Embryonic facial prominence (tissue), 1 donor: ENCODE results near the gene ARHGAP26.

ENCODE experiments used
- DNase-seq: peaks from one replicate; pipeline ENCODE4 v3.0.0-alpha.2; 2016; ENCODE audit errors: extremely low spot score

Gene ARHGAP26

GRCh38 chr5:142828797-142829535 lies 58.8 kb downstream of the ARHGAP26 start:
- no peak for DNase-seq

GRCh38 chr5:142829801-142830220 lies 59.6 kb downstream of the ARHGAP26 start:
- DNase-seq: no peak

DNA sequence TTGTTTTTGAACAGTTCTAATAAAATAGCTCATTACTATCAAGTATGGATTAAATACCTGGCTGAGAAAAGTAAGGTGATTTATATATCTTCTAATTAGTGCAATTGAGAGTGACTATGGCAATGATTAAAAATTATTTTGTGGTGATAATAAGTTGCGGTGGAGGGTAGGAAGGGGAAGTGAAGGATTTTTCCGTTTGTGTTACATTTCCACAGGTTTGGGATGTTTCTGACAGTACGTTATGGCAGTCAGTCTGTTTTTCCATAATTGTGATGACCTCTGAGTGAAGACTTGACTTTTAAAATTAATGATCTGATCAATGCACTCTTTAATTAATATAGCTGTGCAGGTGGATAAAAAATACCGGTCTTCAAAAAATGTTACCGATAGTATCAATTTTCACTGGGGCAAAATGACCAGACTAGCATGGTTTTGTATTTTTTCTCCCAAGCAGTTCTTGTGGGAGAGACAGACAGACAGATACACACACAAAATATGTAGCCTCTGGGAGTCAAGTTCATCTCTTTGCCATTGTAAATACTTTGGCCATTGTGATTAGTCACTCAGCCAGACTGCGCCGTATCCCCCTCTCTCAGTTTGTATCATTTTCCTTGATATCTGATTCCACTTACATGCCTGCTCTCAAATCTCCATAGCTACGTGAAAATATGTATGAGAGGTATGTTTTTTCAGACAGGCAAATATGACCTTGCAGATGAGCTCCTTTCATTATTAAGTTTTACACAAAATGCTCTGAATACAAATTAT lies 60.2 kb downstream of the ARHGAP26 start:
- no peak for DNase-seq

- DNase-seq: no peak
Measured at GRCh38 chr5:142831009-142831383, 60.8 kb downstream of the ARHGAP26 start.

GRCh38 chr5:142832263-142832662 lies 62.1 kb downstream of the ARHGAP26 start:
- no peak for DNase-seq

DNA sequence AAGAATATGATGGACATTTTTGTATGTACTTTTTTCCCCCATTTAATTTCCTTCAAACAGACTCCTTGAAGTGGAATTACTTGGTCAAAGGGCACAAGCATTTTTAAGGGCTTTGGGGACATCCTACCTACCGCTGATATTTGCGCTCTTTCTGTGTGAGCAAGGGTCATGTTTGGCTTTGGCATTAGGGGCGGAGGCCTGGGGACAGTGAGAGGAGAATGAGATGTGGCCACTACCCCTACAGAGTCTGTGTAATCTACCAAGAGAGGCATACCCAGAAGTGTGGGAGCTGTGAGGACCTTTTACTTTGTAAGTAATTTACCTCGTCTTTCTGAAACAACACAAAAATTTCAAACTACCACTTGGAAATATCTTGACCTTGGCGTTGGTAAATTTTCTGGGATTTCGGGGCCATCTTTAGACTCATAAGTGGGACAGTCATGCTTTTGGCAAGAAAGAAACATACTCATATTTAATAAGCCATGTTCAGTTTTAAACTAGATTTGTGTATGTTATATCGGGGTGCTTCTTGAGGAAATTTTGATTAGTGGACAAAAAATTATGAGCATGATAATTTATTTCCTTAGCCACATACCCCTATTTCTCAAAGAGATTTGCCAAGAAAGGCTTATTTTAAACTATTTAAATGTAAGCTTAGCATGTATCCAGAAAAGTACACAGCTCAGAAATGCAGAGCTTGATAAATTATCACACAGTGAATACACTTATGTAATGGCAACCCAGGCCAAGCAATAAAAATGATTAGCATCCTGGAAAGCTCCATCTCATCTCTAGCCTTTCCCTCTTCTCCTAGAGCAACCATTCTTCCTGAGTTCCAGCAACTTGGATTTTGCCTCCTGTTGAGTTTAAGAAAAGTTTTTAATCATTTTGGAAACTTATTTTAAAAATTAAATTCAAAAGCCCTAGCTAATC lies 63.6 kb downstream of the ARHGAP26 start:
- DNase-seq: no peak

DNA sequence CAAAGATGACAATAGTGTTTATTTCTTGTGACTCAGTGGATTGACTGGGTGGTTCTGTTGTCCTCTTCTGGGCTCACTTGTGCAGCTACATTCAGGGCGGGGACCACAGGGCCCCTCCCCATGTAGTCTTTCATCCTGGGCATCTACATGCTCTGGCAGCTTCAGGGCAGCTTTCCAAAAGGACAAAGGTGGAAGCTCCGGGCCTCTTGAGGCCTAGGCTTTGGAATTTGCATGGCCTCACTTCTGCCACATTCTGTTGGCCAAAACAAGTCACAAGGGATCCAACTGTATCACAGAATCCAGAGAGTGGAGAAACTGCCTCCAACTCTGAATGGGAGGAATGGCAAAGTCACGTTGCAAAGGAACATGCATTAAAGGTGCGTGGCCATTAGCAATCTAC lies 64.3 kb downstream of the ARHGAP26 start:
- no peak for DNase-seq

DNA sequence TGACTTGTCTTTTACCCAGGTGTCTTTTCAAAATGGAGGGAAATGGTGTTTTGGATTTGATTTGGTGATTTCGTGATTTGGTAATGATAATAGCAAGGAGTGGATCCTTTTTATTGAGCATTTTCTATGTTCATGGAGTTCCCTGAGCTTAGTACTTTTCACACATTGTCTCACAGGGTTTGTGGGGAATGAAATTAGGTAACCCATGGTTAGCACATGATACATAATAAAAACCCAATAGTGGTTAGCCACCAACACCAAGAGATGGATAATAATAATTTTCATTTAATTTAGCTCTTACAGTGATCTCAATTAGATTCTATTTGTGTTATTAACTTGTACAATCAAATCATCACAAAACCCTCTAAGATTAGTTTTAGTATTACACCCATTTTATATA lies 65.4 kb downstream of the ARHGAP26 start:
- DNase-seq: no peak

GRCh38 chr5:142836048-142836447 lies 65.9 kb downstream of the ARHGAP26 start:
- DNase-seq: no peak

- no peak for DNase-seq
Measured at GRCh38 chr5:142837081-142837725, 67.0 kb downstream of the ARHGAP26 start.

- DNase-seq: no peak
Measured at GRCh38 chr5:142838845-142839244, 68.7 kb downstream of the ARHGAP26 start.

- no peak for DNase-seq
Measured at GRCh38 chr5:142839711-142840346, 69.7 kb downstream of the ARHGAP26 start.

DNA sequence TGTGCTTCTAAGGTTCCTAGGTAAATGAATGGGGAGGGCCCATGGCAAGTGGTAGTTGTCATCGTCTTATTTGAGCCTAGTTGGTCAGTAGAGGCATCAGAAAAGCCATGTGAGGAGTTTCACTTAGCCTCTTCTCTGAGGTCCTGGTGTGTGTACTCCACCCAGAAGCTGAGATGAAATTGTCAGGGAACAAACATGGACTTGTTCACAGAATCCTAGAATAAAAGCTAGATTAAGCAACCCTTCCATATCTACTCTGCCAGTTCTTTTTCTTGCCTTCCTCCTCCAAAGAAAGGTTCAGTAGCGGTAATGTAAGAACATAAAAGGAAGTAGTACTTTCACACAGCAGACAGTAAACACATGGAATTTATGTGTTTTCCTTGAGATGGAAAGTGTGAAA lies 70.4 kb downstream of the ARHGAP26 start:
- DNase-seq: no peak

GRCh38 chr5:142841511-142842265 lies 71.5 kb downstream of the ARHGAP26 start:
- peak; percentile 49 for DNase-seq

DNA sequence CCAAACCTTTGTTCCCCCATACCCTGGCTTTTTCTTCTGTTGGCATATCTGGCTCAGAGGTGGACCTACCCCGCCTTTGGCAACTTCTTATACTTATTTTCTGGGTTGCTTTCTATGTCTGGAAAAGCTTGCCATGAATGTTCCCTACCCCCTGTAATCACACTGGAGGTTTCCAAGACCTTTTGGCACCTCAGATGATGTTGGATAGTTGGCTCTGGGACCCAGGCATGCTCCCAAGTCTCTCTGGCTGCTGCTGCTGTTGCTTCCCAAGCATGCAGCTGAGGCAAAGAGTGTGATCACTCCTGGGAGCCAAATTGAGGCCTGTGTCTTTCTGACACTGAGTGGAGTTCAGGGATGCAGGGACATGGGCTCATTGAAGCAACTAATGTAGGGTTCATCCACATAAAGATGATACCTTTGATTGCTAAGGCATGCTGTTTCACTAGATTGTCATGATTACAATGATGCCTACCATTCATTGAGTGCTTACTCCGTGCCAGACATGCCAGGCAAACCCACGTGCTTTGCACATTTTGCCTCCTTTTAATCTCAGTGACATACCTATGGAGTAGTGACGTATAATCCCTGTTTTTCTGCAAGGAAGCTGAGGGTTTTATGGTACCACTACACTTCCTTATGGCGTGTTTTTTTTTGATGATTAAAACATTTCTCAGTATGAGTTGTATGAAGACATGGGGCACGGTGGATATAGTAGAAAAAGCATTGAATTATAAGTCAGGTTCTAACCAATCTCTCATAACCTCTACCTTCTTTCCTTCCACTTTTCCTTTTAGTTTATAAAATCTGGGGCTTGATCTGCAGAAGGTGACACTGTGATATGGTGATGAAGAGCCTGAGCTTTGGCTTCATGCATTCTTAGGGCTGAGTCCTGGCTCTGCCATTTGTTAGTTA lies 73.1 kb downstream of the ARHGAP26 start:
- no peak for DNase-seq

DNA sequence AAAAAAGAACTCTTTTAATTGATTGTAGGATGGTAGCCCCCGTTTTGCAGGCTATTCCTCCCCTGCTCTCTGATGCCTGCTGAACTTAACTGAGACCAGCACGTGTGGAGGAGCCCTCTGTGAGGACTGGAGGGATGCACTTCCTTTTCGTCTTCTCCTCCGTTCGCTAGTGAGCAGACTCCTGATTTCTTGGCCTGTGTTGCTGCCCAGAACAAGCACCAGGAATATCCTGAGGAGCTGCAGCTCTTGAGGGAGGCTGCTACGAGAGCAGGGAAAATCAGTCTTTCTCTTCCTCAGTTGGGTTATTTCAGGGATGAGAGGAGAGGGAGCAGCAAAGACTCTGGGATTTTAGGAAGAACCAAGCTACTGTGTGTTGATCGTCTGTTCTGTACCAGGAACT lies 74.7 kb downstream of the ARHGAP26 start:
- DNase-seq: no peak

DNA sequence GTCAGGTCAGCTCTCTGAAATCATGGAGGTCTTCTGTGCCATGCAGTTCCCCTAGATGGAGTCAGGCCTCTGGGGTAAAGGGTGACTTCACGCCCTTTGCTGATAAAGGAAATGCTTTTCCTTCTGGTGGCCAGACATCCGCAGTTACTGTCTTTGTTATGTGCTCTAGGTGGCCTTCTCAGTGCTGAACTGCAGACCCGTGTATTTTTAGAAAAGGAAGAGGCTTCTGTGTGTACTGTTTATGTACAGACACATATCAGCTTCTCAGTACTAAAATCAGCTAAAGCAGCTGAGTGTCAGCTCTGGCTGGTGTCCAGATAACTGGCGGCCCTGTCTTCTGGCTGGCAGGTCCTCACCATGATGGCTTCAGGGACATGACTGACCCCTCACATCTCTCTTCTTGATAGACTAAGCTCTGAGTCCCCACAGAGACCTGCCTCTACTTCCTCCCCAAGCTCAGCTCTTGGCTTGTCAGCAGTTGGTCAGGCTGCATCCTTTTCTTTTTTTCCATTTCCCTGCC lies 75.3 kb downstream of the ARHGAP26 start:
- no peak for DNase-seq

- DNase-seq: no peak
Measured at GRCh38 chr5:142845954-142846398, 75.8 kb downstream of the ARHGAP26 start.

DNA sequence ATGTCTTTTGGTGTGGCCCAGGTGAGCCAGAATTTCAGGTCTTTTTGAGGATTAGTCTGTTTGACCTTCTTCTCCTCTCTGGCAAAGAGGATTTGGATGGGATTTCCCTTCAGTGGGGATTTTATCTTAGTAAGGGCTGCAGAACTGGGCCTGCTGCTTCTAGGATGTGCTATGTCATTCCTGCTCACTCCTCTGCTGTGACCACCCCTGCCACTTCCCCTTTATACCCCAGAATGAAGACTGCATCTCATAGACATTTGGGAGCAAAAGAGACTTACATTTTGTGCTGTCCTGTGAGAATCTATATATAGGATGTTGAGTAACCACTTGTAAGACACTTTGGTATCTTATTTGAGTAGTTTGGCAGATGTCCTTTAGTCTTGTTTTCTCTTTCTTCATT lies 76.2 kb downstream of the ARHGAP26 start:
- no peak for DNase-seq
